ENCODE measurements around the gene TMEM179. TPM values are rescaled to one million over a fixed set of nuclear protein-coding genes. Genes with fewer than 3 reads are reported as not detected.

TMEM179 gene
- polyA plus RNA-seq, 6 donors from 2014 or later = not detected

DNA sequence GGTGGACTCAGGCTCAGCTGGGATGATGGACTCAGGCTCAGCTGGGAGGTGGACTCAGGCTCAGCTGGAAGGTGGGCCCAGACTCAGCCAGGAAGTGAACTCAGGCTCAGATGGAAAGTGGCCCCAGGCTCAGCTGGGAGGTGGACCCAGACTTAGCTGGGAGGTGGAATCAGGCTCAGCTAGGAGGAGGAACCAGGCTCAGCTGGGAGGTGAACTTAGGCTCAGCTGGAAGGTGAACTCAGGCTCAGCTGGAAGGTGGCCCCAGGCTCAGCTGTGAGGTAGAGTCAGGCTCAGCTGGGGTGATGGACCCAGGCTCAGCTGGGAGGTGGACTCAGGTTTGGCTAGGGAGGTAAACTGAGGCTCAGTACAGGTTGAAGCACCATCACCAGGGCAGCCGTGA lies 46.8 kb downstream of the TMEM179 start:
- Mint-ChIP-seq H3K27me3 (peaks cover 7 to 27% (median 23%) of the 10 kb centered on the region in 3 donors), H3K27ac (peak overlapping the region in 1 of 6 donors; percentile 11), H3K4me3 (no peak overlapping the region), H3K9me3 (no peaks in the 10 kb centered on the region), H3K4me1 (peaks cover 0 to 3% (median 0%) of the 10 kb centered on the region in 3 donors), H3K36me3 (no peaks in the 10 kb centered on the region)
- ATAC-seq (ENCODE audit: low read depth in 2 of 2) (no peak), DNase-seq (no peak)

DNA sequence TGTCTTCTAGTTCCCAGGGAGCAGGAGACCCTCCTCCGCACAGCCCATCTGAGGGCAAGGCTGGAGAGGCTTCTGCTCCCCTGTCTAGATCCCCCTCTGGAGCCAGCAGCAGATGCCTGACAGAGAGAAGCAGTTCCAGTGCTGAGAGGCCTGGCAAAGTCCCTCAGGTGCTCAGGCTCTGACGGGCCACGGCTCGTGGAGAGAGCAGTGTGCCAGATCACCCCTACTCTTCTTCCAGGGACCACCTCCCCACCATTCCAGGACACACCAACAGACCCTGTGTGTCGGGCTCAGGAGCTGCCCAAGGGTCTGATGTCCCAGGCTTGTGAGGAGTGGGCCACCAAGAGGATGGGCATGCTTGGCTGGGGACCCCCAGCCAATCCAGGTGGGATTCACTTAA lies 47.5 kb downstream of the TMEM179 start:
- Mint-ChIP-seq H3K27me3 (peaks cover 7 to 29% (median 27%) of the 10 kb centered on the region in 3 donors), H3K36me3 (no peaks in the 10 kb centered on the region), H3K27ac (peak overlapping the region in 1 of 6 donors; percentile 22), H3K4me1 (peaks cover 0 to 3% (median 0%) of the 10 kb centered on the region in 3 donors), H3K9me3 (no peaks in the 10 kb centered on the region), H3K4me3 (no peak overlapping the region)
- DNase-seq (no peak), ATAC-seq (ENCODE audit: low read depth in 2 of 2) (no peak)

GRCh38 chr14:104556256-104557021 lies 48.1 kb downstream of the TMEM179 start:
- Mint-ChIP-seq H3K27me3 (peaks cover 7 to 27% (median 20%) of the 10 kb centered on the region in 3 donors), H3K9me3 (no peaks in the 10 kb centered on the region), H3K4me3 (no peak overlapping the region), H3K4me1 (no peaks in the 10 kb centered on the region), H3K36me3 (no peaks in the 10 kb centered on the region), H3K27ac (no peak overlapping the region)
- no peak for ATAC-seq (ENCODE audit: low read depth in 2 of 2)
- no peak for DNase-seq

GRCh38 chr14:104555430-104556255 lies 48.9 kb downstream of the TMEM179 start:
- H3K9me3 Mint-ChIP-seq = no peaks in the 10 kb centered on the region
- H3K27me3 Mint-ChIP-seq = peaks cover 11 to 21% (median 17%) of the 10 kb centered on the region in 3 donors
- H3K36me3 Mint-ChIP-seq = no peaks in the 10 kb centered on the region
- no peaks in the 10 kb centered on the region for H3K4me1 Mint-ChIP-seq
- no peak for DNase-seq
- no peak for ATAC-seq (ENCODE audit: low read depth in 2 of 2)
- no peak overlapping the region for H3K27ac Mint-ChIP-seq
- H3K4me3 Mint-ChIP-seq = no peak overlapping the region

- H3K27me3 Mint-ChIP-seq = peaks cover 16 to 23% (median 16%) of the 10 kb centered on the region in 3 donors
- no peaks in the 10 kb centered on the region for H3K36me3 Mint-ChIP-seq
- ATAC-seq (ENCODE audit: low read depth in 2 of 2) (no peak), DNase-seq (no peak)
- no peak overlapping the region for H3K4me3 Mint-ChIP-seq
- H3K27ac Mint-ChIP-seq = peak overlapping the region in 1 of 6 donors; percentile 18
- H3K4me1 Mint-ChIP-seq = no peaks in the 10 kb centered on the region
- peaks cover 0 to 8% (median 0%) of the 10 kb centered on the region in 7 donors for H3K9me3 Mint-ChIP-seq
These were observed 49.8 kb downstream of the TMEM179 start for GRCh38 chr14:104554608-104555429.

DNA sequence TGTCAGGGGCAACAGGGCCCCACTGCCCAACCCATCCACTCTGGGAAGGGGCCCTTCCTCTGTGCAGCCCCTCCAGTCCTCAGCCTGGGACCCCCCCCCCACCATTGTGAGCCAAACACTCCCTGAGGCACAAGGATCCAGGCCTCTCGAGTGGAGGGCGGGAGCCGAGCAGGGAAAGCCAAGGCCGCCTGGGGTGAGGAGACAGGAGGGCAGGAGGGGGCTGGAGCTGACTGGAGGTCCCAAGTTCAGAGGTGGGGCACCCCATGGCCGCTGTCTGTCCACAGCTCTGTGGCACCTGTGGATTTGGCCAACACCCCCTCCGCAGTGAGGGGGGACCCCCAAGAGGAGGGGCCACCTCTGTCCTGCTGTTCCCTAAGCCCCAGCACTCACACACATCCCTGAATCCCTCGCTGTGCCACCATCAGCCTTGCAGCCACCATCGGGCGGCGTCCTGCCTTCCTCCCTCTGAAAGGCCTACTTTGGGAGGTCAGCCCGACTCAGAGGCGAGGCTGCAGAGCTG lies 50.4 kb downstream of the TMEM179 start:
- Mint-ChIP-seq H3K27ac (no peak overlapping the region), H3K36me3 (no peaks in the 10 kb centered on the region), H3K27me3 (peaks cover 16 to 24% (median 17%) of the 10 kb centered on the region in 3 donors), H3K9me3 (peaks cover 0 to 8% (median 0%) of the 10 kb centered on the region in 7 donors), H3K4me1 (no peaks in the 10 kb centered on the region), H3K4me3 (no peak overlapping the region)
- ATAC-seq (ENCODE audit: low read depth in 2 of 2) (no peak), DNase-seq (no peak)

GRCh38 chr14:104553166-104554087 lies 51.1 kb downstream of the TMEM179 start:
- Mint-ChIP-seq H3K9me3 (peaks cover 0 to 8% (median 0%) of the 10 kb centered on the region in 7 donors), H3K36me3 (no peaks in the 10 kb centered on the region), H3K4me1 (no peaks in the 10 kb centered on the region), H3K27me3 (peaks cover 16 to 24% (median 17%) of the 10 kb centered on the region in 3 donors), H3K4me3 (no peak overlapping the region), H3K27ac (no peak overlapping the region)
- no peak for DNase-seq
- ATAC-seq (ENCODE audit: low read depth in 2 of 2) = no peak

DNA sequence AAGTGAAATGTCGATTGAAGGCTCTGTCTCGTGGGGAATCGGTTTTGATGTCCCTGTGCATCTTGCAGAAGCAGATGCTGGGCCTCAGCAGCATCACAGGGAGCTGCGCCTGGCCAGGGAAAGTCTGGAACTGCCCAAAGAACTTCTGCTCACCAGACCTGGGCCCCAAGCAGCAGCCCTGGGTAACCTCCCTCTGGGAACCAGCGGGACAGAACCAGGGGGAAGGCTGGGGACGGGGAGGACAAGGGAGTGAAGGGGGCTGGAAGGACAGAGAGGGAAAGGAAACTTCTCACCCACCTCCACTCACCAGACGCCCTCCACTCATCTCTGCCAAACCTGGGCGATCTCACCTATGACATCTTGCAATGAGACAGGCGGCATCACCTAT lies 51.8 kb downstream of the TMEM179 start:
- H3K9me3 Mint-ChIP-seq = peaks cover 0 to 8% (median 0%) of the 10 kb centered on the region in 7 donors
- no peak overlapping the region for H3K27ac Mint-ChIP-seq
- no peak for ATAC-seq (ENCODE audit: low read depth in 2 of 2)
- H3K4me1 Mint-ChIP-seq = no peaks in the 10 kb centered on the region
- DNase-seq = no peak
- H3K27me3 Mint-ChIP-seq = peaks cover 16 to 25% (median 17%) of the 10 kb centered on the region in 3 donors
- H3K4me3 Mint-ChIP-seq = no peak overlapping the region
- no peaks in the 10 kb centered on the region for H3K36me3 Mint-ChIP-seq

DNA sequence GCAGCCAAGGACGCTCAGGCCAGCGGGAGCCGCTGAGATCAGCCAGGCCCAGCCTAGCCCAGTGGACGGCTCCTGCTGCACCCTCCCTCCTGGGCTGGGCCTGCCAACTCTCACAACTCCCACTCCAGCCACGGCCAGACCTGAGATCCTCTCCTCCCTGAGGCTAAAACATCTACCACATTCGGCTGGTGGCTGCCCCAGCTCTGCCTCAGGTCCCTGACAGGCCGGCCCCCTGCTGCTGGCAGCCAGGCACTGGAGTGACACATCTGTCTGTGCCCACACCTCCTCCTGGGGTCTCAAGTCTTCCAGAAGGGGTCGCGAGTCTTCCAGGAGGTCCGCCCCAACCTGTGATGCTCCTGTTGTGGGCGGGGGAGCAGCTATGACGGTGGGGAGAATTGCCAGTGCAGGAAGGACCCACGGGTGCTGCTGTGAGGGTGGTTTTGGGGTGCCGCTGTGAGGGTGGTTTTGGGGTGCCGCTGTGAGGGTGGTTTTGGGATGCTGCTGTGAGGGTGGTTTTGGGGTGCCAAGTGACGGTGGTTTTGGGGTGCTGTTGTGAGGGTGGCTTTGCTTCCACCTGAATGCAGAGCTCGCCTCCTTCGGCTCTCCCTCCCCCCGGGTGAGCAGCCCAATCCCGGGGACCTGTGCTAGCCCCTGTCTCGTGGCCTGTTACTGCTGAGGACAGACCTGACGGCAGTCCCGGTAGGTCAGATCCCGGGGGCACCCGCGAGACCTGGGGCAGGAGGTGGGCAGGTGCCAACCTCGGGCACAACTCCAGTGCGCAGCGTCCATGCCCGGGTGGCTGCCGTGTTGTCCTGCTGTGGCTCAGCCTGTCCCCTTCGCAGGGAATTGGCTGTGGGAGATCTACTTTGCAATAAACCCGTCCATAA lies 52.5 kb downstream of the TMEM179 start:
- Mint-ChIP-seq H3K27ac (peak overlapping the region in 1 of 6 donors; percentile 70), H3K4me3 (no peak overlapping the region), H3K36me3 (no peaks in the 10 kb centered on the region), H3K9me3 (peaks cover 0 to 8% (median 0%) of the 10 kb centered on the region in 7 donors), H3K4me1 (no peaks in the 10 kb centered on the region), H3K27me3 (peaks cover 16 to 31% (median 17%) of the 10 kb centered on the region in 3 donors)
- no peak for ATAC-seq (ENCODE audit: low read depth in 2 of 2)
- DNase-seq = no peak

DNA sequence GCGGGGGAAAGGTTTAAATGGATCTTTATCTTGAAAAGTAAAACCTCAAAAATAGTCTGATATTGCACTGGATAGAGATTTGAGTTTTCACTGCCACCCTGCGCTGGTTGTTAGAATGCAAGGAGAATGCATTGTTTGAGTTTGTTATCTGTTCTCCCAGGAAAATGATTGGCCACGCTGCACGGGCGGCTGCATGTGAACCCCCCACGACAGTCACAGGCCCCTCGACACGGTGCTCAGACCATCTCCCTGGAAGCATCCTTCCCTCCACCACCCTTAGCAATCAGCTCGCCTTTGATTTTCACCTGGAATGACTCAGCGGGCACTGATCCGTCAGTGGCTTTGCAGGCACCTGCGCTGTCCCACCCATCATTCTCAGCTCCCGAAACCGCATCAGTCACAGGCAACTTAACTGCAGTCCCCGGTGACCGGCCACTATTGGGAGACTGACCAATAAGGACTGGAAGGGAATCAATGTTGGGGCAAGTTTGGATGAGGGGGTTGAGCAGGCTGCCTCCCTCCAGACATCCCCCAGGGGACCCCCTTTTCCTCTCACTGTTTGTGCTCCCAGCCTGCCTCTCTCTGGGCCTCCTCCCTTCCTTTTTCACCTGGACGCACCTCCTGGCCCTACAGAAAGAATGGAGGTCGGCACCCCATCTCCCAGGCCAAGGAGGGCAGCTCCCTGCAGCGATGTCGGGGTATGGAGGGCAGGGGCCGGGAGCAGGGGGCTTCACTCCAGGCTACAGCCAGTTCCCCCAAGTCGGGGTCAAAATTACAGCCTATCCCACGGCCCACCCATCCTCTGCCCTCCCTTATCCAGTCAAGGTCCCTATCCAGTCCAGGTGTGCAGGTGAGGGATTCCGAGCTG lies 53.5 kb downstream of the TMEM179 start:
- peaks cover 0 to 8% (median 0%) of the 10 kb centered on the region in 7 donors for H3K9me3 Mint-ChIP-seq
- DNase-seq = no peak
- ATAC-seq (ENCODE audit: low read depth in 2 of 2) = no peak
- peak overlapping the region in 1 of 6 donors; percentile 58 for H3K27ac Mint-ChIP-seq
- peaks cover 16 to 41% (median 24%) of the 10 kb centered on the region in 3 donors for H3K27me3 Mint-ChIP-seq
- H3K36me3 Mint-ChIP-seq = no peaks in the 10 kb centered on the region
- H3K4me3 Mint-ChIP-seq = peak overlapping the region in 1 of 8 donors; percentile 64
- H3K4me1 Mint-ChIP-seq = no peaks in the 10 kb centered on the region

Data from naive B cell (primary cell).